KG1 (cell line): ENCODE results near the gene PAK2.
"Not testable (repeated sequence)": the region's sequence is repeated elsewhere in the genome, so short reads cannot be mapped to it uniquely, and the experiment has no call there.

Source experiments
- DNase-seq: peaks from one replicate; lab custom pipeline; 2025; lab: John Stamatoyannopoulos, UW

Gene PAK2

DNA sequence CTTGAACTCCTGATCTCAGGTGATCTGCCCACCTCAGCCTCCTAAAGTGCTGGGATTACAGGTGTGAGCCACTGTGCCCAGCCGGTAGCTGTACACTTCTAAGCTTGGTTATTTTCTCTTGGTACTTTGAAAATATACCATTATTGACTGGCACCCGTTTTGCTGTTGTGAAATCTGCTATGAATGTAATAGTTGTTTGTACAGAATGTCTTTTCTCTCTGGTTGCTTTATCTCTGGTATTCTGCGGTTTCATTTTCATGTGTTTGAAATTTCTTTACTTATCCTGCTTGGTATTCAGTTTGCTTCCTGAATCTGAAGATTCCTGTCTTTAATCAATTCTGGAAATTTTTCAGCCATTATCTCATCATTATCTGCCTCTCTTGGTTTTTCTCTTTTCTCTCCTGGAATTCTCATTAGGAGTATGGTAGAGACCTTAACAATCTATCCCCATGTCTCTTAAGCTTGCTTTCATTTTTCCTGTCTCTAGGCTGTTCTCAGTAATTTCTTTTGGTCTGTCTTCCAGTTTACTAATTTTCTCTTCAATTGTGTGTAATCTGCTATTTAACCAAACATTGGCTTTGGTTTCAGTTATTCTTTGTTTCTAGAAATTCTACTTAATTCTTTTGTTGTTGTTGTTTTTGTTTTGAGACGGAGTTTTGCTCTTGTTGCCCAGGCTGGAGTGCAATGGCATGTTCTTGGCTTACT is 2.8 kb upstream of the PAK2 start:
- no peak for DNase-seq

DNA sequence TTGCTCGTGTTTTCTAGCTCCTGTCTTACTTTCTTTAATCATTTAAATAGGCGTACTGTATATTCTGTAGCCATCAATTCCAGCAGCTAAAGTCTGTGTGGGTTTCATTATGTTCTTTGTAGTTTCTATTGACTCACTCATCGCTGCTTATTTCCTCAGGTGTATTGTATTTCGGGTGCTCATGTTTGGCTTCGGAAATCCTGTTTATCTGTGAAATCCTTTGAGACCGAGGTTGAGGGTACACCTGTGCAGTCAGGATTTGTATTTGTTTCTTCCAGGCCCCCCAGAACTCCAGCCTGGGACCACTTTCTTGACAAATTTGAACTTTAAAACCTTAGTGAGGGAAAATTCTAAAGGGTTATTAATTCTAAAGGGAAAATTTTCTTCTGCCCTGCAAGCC is 2.0 kb upstream of the PAK2 start:
- no peak for DNase-seq

- DNase-seq, result no peak
Measured at GRCh38 chr3:196740481-196741248, 1.0 kb downstream of the PAK2 start.

DNA sequence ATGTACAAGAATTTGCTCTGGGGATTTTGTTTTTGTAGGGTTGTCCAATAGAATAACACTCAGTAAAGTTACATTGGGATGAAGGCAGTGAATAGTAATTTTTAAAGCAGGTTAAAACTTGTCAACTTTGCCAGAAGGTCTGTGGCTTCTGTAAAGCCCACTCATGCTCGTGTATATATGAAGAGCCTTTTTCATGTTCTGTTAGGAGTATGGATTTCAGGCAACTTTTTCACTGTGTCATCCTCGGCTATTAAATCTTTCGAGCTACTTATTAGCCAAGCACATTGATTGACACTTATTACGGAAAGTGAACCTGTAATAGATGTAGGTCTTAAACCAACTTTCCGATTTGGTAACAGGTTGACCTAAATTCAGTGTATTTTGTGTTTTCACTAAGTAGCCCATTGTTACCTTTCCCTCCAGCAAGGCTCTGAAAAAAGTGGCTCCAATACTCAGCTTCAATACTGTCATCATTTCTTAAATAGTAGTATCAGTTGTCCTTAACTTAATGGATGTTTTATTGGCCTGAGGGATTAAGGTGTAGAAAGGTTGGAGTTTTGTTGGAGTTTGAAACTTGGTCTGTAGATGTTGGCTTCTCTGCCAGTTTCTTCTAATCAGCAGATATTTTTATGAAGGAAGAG is 1.7 kb downstream of the PAK2 start:
- DNase-seq, result peak; percentile 14

- not testable (repeated sequence) for DNase-seq
Measured at GRCh38 chr3:196743569-196743968, 3.9 kb downstream of the PAK2 start.

DNA sequence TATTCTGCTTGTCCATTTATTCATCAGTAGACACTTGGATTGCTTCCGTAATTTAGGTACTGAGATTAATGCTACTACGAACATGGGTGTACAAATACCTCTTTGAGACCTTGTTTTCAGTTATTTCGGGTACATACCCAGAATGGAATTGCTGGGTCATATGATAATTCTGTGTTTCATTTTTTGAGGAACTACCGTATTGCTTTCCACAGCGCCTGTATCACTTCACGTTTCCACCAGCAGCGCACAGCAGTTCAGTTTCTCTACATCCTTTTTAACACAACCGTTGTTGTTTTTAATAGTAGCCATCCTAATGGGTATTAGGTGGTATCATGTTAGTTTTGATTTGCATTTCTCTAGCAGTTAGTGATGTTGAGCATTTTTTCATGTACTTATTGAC is 9.5 kb downstream of the PAK2 start:
- no peak for DNase-seq

DNA sequence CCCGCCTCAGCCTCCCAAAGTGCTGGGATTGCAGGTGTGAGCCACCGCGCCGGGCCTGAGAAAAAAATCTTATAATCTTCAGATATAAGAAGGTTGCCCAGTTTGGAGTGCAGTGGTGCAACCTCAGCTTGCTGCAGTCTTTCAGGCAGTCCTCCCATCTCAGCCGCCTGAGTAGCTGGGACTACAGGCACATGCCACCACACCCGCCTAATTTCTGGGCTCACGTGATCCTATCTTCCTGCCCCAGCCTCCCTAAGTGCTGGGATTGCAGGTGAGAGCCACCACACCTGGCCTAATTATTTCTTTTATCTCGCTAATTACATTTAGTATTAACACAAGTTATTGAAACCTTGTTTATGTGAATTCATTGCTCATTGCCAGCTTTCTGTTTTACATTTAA is 13.5 kb downstream of the PAK2 start:
- no peak for DNase-seq

DNA sequence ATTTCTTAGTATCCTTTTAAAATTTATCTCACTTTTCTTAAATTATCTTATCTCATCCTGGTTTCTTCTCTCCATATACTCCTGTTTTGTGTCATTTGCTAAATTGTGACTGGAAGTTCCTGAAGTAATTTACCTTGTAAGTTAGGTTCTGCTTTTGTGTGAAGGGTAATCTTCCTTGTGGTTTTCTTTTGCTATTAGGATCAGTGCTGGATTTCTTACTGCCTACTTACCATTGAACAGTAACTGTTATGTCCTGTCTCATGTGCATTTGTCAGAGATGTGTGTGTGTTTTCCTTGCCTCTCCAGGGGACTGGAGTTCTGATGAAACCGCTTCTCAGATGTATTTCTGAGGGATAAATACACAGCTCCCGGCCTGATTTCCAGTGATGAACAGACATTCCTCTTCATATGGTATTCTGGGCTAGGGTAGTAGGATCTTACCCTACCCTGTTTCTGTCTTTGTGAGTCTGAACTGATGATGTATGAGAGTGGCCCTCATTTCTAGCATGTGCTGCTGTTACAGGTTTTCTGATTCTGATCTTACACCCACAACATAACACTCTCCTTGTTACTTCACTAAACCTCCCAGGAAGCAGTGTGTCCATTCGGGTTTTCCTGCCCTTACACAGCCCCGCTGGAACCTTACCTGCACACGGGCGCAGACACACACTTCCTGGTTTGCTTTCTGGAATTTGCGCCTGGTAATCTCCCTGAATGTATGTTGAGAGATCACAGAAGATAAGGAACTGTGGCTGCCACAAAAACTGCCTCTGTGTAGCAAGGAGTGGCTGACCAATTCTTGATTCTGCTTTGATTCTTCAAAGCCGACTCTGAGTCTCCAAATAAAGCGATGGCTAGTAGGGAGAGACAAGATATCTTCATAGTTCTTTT is 14.7 kb downstream of the PAK2 start:
- no peak for DNase-seq

DNA sequence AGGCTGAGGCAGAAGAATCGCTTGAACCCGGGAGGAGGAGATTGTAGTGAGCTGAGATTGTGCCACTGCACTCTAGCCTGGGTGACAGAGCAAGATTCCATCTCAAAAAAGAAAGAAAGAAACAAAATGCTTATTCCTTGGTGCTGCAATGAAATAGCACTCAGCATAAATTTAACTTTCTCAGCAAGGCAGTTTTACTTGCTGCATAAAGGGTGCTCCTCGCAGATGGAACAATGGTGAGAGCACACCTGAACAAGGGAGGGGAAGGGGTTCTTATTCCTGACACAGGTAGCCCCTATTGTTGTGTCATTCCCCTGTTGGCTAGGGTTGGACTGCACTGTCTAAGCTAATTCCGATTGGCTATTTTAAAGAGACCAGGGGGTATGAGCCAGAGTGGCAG is 17.1 kb downstream of the PAK2 start:
- DNase-seq, result no peak

DNA sequence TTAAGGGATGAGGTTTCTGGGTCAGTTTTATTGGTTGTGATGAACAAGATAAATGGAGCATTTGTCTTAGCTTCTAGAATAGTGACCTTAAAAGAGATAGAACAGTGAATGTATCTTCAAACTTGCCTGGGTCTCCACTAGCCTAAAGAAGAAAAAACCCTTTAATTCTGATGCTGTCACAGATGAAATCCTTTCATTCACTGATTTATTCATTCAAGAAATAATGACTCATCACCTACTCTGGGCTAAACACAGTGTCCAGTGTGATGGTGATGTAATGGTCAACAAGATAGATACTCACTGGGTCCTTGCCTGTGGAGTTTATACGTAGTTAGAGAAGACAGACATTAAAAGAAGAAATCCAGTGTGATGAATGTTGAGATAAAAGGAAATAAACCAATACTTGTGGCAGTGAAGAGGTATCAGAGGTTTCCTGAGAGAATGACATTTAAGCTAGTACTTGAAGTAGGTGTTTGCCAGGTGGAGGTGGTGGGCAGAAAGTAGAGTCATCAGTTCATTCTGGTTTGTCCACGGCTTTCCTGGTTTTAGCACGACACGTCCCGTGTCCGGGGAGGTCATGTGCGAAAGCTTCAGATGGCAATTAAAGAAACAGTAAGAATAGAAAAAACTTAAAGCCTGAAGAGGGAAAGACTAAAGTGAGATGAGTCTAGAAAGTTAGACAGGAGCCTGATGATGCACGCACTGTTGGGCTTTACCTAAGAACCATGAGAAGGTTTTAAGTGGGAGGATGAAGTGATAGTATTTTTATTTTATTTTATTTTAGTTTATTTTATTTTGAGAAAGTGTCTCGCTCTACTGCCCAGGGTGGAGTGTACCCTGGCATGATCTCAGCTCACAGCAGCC is 18.5 kb downstream of the PAK2 start:
- no peak for DNase-seq

- DNase-seq, result no peak
Measured at GRCh38 chr3:196763179-196763578, 23.5 kb downstream of the PAK2 start.

DNA sequence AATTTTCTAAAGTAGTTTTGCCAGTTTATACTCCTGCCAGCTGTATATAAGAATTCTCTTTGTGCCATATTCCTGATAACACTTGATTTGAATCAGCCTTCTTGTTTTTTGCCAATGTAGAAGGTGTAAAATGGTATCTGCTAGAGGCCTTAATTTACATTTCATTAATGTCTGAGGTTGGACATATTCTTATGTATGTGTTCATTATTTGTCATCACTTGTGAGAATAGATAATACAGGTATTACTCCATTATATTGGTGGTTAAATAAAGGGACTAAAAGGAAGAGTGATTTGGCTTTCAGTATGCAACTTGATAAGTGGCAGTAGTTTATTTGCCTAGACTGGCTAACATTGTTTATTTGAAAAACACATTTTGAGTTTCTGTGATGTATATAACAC is 25.8 kb downstream of the PAK2 start:
- no peak for DNase-seq

GRCh38 chr3:196771067-196771466 is 31.4 kb downstream of the PAK2 start:
- no peak for DNase-seq

- DNase-seq, result no peak
Measured at GRCh38 chr3:196772102-196772501, 32.4 kb downstream of the PAK2 start.

GRCh38 chr3:196772897-196773296 is 33.2 kb downstream of the PAK2 start:
- no peak for DNase-seq

DNA sequence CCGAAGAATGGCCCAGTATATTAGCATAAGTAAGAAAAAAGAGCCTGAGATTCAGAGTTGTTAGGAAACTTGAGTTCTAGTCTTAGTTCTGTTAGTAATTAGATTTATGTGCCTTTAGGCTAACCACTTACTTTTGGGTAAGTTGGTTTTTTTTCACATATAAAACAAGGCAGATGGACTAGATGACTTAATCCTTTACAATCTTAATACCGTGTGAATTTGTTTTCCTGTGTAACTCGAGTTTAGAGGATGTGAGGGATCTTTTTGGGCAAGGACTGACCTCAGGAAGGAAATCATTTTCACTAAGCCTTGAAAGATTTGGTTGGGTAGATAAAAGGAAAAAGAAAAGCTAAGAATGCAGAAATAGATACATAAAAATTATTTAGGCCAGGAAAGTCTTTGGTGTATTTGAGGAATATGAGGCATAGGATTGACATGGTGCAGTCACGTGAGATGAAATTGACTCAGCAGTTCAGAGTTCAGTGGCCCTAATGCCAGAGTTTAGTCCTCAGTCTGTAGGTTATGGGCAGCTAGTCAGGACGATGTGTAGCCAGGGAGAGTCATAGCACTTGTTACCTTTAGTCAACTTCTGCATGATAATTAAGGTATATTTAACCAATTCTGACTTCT is 34.6 kb downstream of the PAK2 start:
- DNase-seq, result no peak

GRCh38 chr3:196774848-196775422 is 35.3 kb downstream of the PAK2 start:
- no peak for DNase-seq

DNA sequence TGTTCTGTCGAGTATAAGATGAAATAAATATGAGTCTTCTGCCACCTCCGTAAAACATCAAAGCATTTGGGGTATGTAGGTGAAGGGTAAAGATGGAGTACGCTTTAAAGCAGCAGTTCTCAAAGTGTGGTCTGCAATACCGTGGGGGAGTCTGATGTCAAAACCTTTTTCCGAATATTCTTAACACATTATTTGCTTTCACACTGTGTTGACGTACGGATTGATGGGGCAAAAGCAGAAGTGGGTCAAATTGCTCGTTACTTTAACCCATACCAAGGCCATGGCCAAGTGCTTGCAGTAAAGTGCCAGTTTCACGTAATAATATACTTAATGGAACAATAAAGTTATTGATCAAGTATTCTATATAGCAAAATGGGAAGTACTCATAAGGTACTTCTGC is 36.3 kb downstream of the PAK2 start:
- no peak for DNase-seq

DNA sequence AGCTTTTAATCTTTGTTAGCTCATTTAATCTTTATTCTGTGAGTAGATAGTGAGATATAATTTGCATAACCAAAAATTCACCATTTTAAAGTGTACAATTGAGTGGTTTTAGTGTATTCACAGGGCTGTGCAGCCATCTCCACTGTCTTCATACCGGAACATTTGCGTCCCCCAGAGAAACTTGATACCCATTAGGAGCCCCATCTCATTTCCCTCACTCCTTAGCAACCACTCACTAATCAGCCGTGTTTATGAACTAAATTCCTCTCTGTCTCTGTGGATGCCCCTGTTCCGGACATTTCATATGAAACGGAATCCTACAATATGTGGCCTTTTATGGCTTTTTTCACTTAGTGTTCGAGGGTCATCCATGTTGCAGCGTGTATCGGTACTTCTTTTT is 38.2 kb downstream of the PAK2 start:
- no peak for DNase-seq

DNA sequence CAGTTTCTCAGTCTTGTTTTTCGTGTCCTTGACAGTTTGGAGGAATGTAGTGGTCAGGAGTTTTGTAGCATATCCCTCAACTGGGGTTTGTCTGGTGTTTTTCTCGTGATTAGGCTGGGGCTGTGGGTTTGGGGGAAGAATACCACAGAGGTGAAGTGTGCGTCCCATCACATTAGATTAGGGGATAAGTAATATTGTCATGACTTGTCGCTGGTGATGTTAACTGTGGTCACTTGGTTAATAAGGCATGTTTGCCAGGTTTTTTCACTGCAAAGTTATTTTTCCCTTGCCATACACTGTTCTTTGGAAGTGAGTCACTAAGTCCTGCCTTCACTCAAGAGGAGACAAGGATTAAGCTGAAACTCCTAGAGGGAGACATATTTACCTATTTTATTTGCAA is 39.1 kb downstream of the PAK2 start:
- no peak for DNase-seq
